IMR-90 (cell line): ENCODE measurements around the gene KRT80. TPM values are rescaled to one million over a fixed set of nuclear protein-coding genes. Genes with fewer than 3 reads are reported as not detected.
A peak's percentile ranks its signal among the peaks of the same experiment; 100 is the strongest.

Source experiments
- ATAC-seq: fragments of 200-7000 bp; cut with Tn5 transposase; 2 replicates; pipeline ENCODE4 v1.9.1; 2020; ENCODE audit warnings: low read depth, mild to moderate bottlenecking, moderate library complexity
- BruUV-seq: library from RNA; stranded (reverse); fragments of 400-500 nt; replicated peaks from 2 replicates; lab custom pipeline; 2021; lab: Mats Ljungman, UMichigan
- CTCF ChIA-PET: fragments of 300-600 bp; formaldehyde crosslinking; extraction: SDS; loops from one replicate; lab custom pipeline; 2021; ENCODE audit warnings: antibody characterized with exemption; lab: Yijun Ruan, JAX
- POLR2A ChIA-PET: fragments of 300-600 bp; sonication (Branson Sonifier 250); formaldehyde crosslinking; loops from one replicate; lab custom pipeline; 2022; ENCODE audit warnings: antibody characterized with exemption; ENCODE audit not compliant: unreplicated experiment; lab: Charles Lee
- DNase-seq: peaks from one replicate; pipeline ENCODE4 v3.0.0; 2013
- H2AFZ ChIP-seq: replicated peaks from 2 replicates; pipeline ENCODE3; 2013; ENCODE audit warnings: low read length, mild to moderate bottlenecking; ENCODE audit not compliant: poor library complexity
- H2AK5ac ChIP-seq: 2 replicates; pipeline ENCODE4 v1.6.1; 2013; ENCODE audit warnings: low read depth, low read length, inconsistent platforms
- H2AK9ac ChIP-seq: replicated peaks from 2 replicates; pipeline ENCODE3; 2013; ENCODE audit warnings: mild to moderate bottlenecking, low read depth, low read length, moderate library complexity; ENCODE audit not compliant: poor library complexity
- H2BK120ac ChIP-seq: 2 replicates; pipeline ENCODE4 v1.6.1; 2013; ENCODE audit warnings: low read depth, low read length, inconsistent platforms
- H2BK15ac ChIP-seq: 3 replicates; pipeline ENCODE4 v1.6.1; 2013; ENCODE audit warnings: low read depth, low read length, inconsistent platforms
- H2BK20ac ChIP-seq: 2 replicates; pipeline ENCODE4 v1.6.1; 2013; ENCODE audit warnings: low read depth, mild to moderate bottlenecking, inconsistent platforms, low read length, moderate library complexity
- H2BK5ac ChIP-seq: 2 replicates; pipeline ENCODE4 v1.6.1; 2013; ENCODE audit warnings: mild to moderate bottlenecking, low read depth, low read length, inconsistent platforms; ENCODE audit not compliant: poor library complexity, severe bottlenecking
- H3K14ac ChIP-seq: replicated peaks from 2 replicates; pipeline ENCODE4 v1.6.1; 2013; ENCODE audit warnings: low read depth, low read length, inconsistent platforms
- H3K18ac ChIP-seq: 2 replicates; pipeline ENCODE4 v1.6.1; 2013; ENCODE audit warnings: low read depth, low read length, control low read depth
- H3K23ac ChIP-seq: 2 replicates; pipeline ENCODE4 v1.6.1; 2013; ENCODE audit warnings: low read depth, low read length, inconsistent platforms
- H3K27ac ChIP-seq: 2 replicates; pipeline ENCODE4 v1.5.1; 2013; ENCODE audit warnings: mild to moderate bottlenecking, control low read depth, low read length; ENCODE audit not compliant: insufficient read depth
- H3K27me3 ChIP-seq: 2 replicates; pipeline ENCODE4 v1.6.1; 2013; ENCODE audit warnings: low read length; ENCODE audit not compliant: control insufficient read depth, insufficient read depth
- H3K36me3 ChIP-seq: 2 replicates; pipeline ENCODE4 v1.6.1; 2013; ENCODE audit warnings: low read length, mixed read lengths; ENCODE audit not compliant: control insufficient read depth, insufficient read depth
- H3K4ac ChIP-seq: 2 replicates; pipeline ENCODE4 v1.6.1; 2013; ENCODE audit warnings: low read depth, low read length, inconsistent platforms
- H3K4me1 ChIP-seq: 2 replicates; pipeline ENCODE4 v1.6.1; 2013; ENCODE audit warnings: low read length, mixed read lengths; ENCODE audit not compliant: control insufficient read depth, insufficient read depth
- H3K4me2 ChIP-seq: 2 replicates; pipeline ENCODE4 v1.6.1; 2013; ENCODE audit warnings: low read depth, mild to moderate bottlenecking, control low read depth, low read length, moderate library complexity
- H3K4me3 ChIP-seq: 2 replicates; pipeline ENCODE4 v1.5.1; 2013; ENCODE audit warnings: low read depth, mild to moderate bottlenecking, control low read depth, low read length, moderate library complexity; ENCODE audit not compliant: insufficient read depth
- H3K56ac ChIP-seq: 2 replicates; pipeline ENCODE4 v1.6.1; 2013; ENCODE audit warnings: low read length, inconsistent platforms; ENCODE audit not compliant: insufficient read depth; ENCODE audit errors: extremely low read depth
- H3K79me1 ChIP-seq, 2 experiments: 2 replicates each; pipeline ENCODE4 v1.6.1; 2013; ENCODE audit warnings: low read length in 2 of 2, inconsistent platforms in 1 of 2, low read depth in 1 of 2
- H3K9ac ChIP-seq: 2 replicates; pipeline ENCODE4 v1.6.1; 2013; ENCODE audit warnings: low read depth, low read length, control low read depth
- H3K9me1 ChIP-seq: 2 replicates; pipeline ENCODE4 v1.6.1; 2013; ENCODE audit warnings: low read length, inconsistent platforms; ENCODE audit not compliant: insufficient read depth
- H3K9me3 ChIP-seq: 2 replicates; pipeline ENCODE4 v1.6.1; 2013; ENCODE audit warnings: low read length; ENCODE audit not compliant: control insufficient read depth, insufficient read depth
- H4K20me1 ChIP-seq: 2 replicates; pipeline ENCODE4 v1.6.1; 2013; ENCODE audit warnings: low read length, inconsistent platforms; ENCODE audit not compliant: insufficient read depth
- H4K5ac ChIP-seq: 2 replicates; pipeline ENCODE4 v1.6.1; 2013; ENCODE audit warnings: mild to moderate bottlenecking, low read depth, low read length, control low read depth
- H4K8ac ChIP-seq, 2 experiments: 2 replicates each; pipeline ENCODE4 v1.6.1; 2013; ENCODE audit warnings: low read depth in 2 of 2, low read length in 2 of 2, control low read depth in 1 of 2, inconsistent platforms in 1 of 2
- H4K91ac ChIP-seq: 2 replicates; pipeline ENCODE4 v1.6.1; 2013; ENCODE audit warnings: low read depth, low read length, inconsistent platforms; ENCODE audit not compliant: insufficient read depth
- BHLHE40 ChIP-seq: fragments of 150-350 bp; IDR thresholded peaks from 2 replicates; pipeline ENCODE4 v1.6.1; 2016; ENCODE audit warnings: mild to moderate bottlenecking, low read depth, low read length
- FOS ChIP-seq: fragments of 150-350 bp; IDR thresholded peaks from 2 replicates; pipeline ENCODE4 v1.6.1; 2016; ENCODE audit warnings: low read depth, low read length
- MAFK ChIP-seq: IDR thresholded peaks from 2 replicates; pipeline ENCODE4 v1.6.1; 2012; ENCODE audit warnings: low read depth, low read length, improper control_type of control experiment
- MAZ ChIP-seq: IDR thresholded peaks from 2 replicates; pipeline ENCODE4 v1.6.1; 2012; ENCODE audit warnings: low read depth, mild to moderate bottlenecking, low read length, improper control_type of control experiment, moderate library complexity, borderline replicate concordance
- MXI1 ChIP-seq: IDR thresholded peaks from 2 replicates; pipeline ENCODE4 v1.6.1; 2012; ENCODE audit warnings: low read depth, mild to moderate bottlenecking, low read length, moderate library complexity, borderline replicate concordance
- NFE2L2 ChIP-seq: fragments of 150-350 bp; IDR thresholded peaks from 2 replicates; pipeline ENCODE4 v1.6.1; 2016; ENCODE audit warnings: low read depth, mild to moderate bottlenecking, low read length
- POLR2A ChIP-seq: IDR thresholded peaks from 2 replicates; pipeline ENCODE4 v1.6.1; 2012; ENCODE audit warnings: mild to moderate bottlenecking, low read depth, low read length
- RAD21 ChIP-seq: IDR thresholded peaks from 2 replicates; pipeline ENCODE4 v1.6.1; 2012; ENCODE audit warnings: low read length, improper control_type of control experiment
- RFX5 ChIP-seq: IDR thresholded peaks from 2 replicates; pipeline ENCODE4 v1.8.0; 2012; ENCODE audit warnings: low read depth, mild to moderate bottlenecking, low read length, moderate library complexity
- WGBS, 2 experiments: methylation state at CpG; one replicate each; pipeline versions ENCODE4 v1.1.5 to v1.1.7; 2013; ENCODE audit warnings: missing lambda C conversion rate in 2 of 2; ENCODE audit not compliant: insufficient read length in 1 of 2; ENCODE audit errors: extremely low coverage in 2 of 2; 5-methylcytosine and 5-hydroxymethylcytosine counted together
- dilution Hi-C: fragments of 300-500 bp; cut with HindIII; formaldehyde crosslinking; loops from one replicate; pipeline ENCODE4 v1.14.3; 2018; ENCODE audit warnings: low sequenced_read_pairs; ENCODE audit not compliant: unreplicated experiment
- in situ Hi-C: fragments of 300-500 bp; cut with MboI; formaldehyde crosslinking; loops from 3 replicates; pipeline ENCODE4 v1.14.3; 2019; ENCODE audit warnings: low sequenced_read_pairs, inconsistent platforms, mixed read lengths
- intact Hi-C: fragments of 100-400 bp; cut with micrococcal nuclease; formaldehyde crosslinking; loops from 2 replicates; pipeline ENCODE4 v1.10.0; 2022
- polyA plus RNA-seq, 3 experiments: library from polyadenylated mRNA; depleted of rRNA; stranded (reverse); fragments of >200 nt; gene quantifications; 2 replicates each; pipeline ENCODE4 v1.2.3, GENCODE V29; 2012; ENCODE audit warnings: low replicate concordance in 1 of 3
- total RNA-seq: library from RNA; depleted of rRNA; stranded (reverse); fragments of >200 nt; gene quantifications from 2 replicates; pipeline ENCODE4 v1.2.3, GENCODE V29; 2012
- TF ChIP-seq, protein P1 (sequence below): fragments of 150-350 bp; IDR thresholded peaks from 2 replicates; pipeline ENCODE4 v1.6.1; 2016; ENCODE audit warnings: low read depth, mild to moderate bottlenecking, low read length, moderate library complexity, borderline replicate concordance
- TF ChIP-seq, protein P2 (sequence below): conservative IDR thresholded peaks from 2 replicates; pipeline ENCODE4 v1.5.1; 2012; ENCODE audit warnings: mild to moderate bottlenecking, low read depth, low read length, improper control_type of control experiment
- TF ChIP-seq, protein P3 (sequence below): fragments of 150-350 bp; IDR thresholded peaks from 2 replicates; pipeline ENCODE4 v1.6.1; 2017; ENCODE audit warnings: mild to moderate bottlenecking, antibody characterized with exemption, low read length, low read depth

Gene KRT80
- total and polyA plus RNA-seq, 2 of the 4 experiments (the other 2 are of a cell fraction) = 0.54 to 3.4 TPM

DNA sequence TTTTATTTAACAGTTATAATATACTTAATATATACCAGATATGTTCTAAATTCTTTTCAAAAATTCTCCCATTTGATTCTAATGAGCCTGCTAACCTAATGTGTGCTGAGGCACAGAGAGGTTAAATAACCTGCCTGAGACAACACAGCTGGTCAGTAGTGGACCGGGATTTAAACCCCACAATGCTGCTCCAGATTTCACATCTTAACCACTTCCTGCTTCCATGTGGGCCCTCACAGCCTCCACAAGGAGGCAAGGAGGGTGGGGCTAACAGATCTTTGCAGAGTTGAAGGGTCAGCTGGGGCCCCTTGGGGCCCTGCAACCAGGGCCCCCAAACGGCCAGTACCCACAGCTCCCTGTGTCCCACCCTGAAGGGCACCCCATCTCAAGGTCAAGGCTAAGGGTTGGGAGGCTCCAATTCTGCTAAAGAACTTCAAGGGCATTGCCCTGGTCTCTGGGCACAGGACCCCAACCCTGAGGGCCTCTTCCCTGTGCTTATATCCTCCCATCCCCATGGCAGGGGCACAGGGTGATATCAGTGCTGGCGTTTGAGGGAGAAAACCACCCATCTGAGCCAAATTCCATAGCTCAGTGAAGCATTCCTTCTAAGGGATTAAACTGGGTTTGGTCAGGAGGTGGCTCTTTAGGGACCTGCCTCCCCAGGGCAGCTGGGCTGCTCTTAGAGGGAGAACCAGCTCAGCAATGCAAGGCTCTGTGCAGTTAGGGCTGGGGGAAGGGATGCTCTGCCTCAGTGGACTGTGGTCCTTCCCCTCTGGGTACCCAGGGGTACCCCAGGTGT, 2.2 kb downstream of the KRT80 start (continued):
- TF ChIP-seq, protein P1, sequence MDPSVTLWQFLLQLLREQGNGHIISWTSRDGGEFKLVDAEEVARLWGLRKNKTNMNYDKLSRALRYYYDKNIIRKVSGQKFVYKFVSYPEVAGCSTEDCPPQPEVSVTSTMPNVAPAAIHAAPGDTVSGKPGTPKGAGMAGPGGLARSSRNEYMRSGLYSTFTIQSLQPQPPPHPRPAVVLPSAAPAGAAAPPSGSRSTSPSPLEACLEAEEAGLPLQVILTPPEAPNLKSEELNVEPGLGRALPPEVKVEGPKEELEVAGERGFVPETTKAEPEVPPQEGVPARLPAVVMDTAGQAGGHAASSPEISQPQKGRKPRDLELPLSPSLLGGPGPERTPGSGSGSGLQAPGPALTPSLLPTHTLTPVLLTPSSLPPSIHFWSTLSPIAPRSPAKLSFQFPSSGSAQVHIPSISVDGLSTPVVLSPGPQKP = no peak

DNA sequence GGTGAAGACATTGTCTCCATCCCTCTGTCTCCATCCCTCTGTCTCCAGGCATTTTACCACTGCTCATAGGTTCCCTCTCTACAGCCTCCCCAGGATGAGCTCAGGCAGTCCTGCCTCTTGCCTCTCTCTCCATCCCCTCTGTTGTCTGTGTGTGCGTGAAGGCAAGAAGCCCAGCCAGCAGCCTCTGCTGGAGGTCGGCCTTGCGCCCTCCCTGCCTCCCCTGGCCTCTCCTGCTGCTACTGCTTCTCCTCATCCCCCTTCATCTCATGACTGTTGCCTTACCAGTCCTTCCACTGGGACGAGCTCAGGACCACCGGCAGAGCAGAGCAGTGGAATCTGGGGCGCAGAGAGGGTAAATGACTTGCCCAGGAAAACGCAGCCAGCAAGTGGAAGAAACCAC, 3.2 kb downstream of the KRT80 start:
- dilution Hi-C loops = no loop called here
- TF ChIP-seq, protein P2, sequence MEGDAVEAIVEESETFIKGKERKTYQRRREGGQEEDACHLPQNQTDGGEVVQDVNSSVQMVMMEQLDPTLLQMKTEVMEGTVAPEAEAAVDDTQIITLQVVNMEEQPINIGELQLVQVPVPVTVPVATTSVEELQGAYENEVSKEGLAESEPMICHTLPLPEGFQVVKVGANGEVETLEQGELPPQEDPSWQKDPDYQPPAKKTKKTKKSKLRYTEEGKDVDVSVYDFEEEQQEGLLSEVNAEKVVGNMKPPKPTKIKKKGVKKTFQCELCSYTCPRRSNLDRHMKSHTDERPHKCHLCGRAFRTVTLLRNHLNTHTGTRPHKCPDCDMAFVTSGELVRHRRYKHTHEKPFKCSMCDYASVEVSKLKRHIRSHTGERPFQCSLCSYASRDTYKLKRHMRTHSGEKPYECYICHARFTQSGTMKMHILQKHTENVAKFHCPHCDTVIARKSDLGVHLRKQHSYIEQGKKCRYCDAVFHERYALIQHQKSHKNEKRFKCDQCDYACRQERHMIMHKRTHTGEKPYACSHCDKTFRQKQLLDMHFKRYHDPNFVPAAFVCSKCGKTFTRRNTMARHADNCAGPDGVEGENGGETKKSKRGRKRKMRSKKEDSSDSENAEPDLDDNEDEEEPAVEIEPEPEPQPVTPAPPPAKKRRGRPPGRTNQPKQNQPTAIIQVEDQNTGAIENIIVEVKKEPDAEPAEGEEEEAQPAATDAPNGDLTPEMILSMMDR = no peak
- TF ChIP-seq MAFK (no peak), NFE2L2 (no peak), MAZ (no peak), POLR2A (no peak), RFX5 (no peak), FOS (no peak), BHLHE40 (no peak), MXI1 (no peak), RAD21 (no peak)
- TF ChIP-seq, protein P3, sequence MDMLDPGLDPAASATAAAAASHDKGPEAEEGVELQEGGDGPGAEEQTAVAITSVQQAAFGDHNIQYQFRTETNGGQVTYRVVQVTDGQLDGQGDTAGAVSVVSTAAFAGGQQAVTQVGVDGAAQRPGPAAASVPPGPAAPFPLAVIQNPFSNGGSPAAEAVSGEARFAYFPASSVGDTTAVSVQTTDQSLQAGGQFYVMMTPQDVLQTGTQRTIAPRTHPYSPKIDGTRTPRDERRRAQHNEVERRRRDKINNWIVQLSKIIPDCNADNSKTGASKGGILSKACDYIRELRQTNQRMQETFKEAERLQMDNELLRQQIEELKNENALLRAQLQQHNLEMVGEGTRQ = no peak

More for the DNA sequence above, 3.2 kb downstream of the KRT80 start:
- peak overlapping the region; percentile 99 for H3K4ac ChIP-seq
- no peak overlapping the region for H3K56ac ChIP-seq
- peak overlapping the region; percentile 79 for H2AK5ac ChIP-seq
- H2AFZ ChIP-seq = peak overlapping the region; percentile 70
- peak overlapping the region; percentile 94 for H2AK9ac ChIP-seq
- H3K23ac ChIP-seq = peak overlapping the region; percentile 74; the same call in 1 of the 2 replicates
- peak overlapping the region; percentile 99 for H4K91ac ChIP-seq
- H4K20me1 ChIP-seq = no peaks in the 10 kb centered on the region
- ATAC-seq (no peak), DNase-seq (no peak)
- ChIA-PET CTCF (interaction anchor here (0.6 to 2.1 kb wide), 2 partner anchors 25 to 163 kb away, joined by 4 to 9 read pairs; no protein-coding TSS in a partner anchor), POLR2A (no interaction called here)
- H3K4me2 ChIP-seq = no peak overlapping the region
- H3K14ac ChIP-seq = peak overlapping the region; percentile 79
- intact Hi-C loops (no loop called here), in situ Hi-C loops (no loop called here)
- peak overlapping the region; percentile 91 to 92 for H4K8ac ChIP-seq
- peak overlapping the region; percentile 58 for H3K18ac ChIP-seq
- H3K27me3 ChIP-seq = no peaks in the 10 kb centered on the region
- no peak overlapping the region for H3K4me3 ChIP-seq
- H3K36me3 ChIP-seq = no peaks in the 10 kb centered on the region
- peaks cover 79% of the 10 kb centered on the region for H3K9me1 ChIP-seq
- peak overlapping the region; percentile 72 for H2BK15ac ChIP-seq
- no peak overlapping the region for H3K9ac ChIP-seq
- peak overlapping the region; percentile 100 for H2BK120ac ChIP-seq
- peak overlapping the region; percentile 99 for H2BK20ac ChIP-seq
- H3K9me3 ChIP-seq = no peaks in the 10 kb centered on the region
- no TSS peak for BruUV-seq
- H3K4me1 ChIP-seq = peaks cover 65% of the 10 kb centered on the region
- H3K27ac ChIP-seq = peak overlapping the region; percentile 31
- H3K79me1 ChIP-seq = peaks cover 0 to 63% of the 10 kb centered on the region in 2 experiments; a peak in 3 of 4 replicates
- peak overlapping the region; percentile 99 for H2BK5ac ChIP-seq
- WGBS, 2 experiments = 87% methylated on average over 3 of the region's 7 CpGs; no CpG with 5 or more reads in 1 of the 2 experiments
- H4K5ac ChIP-seq = peak overlapping the region; percentile 75
